ENCODE measurements around the gene KIAA0753.
A peak's percentile ranks its signal among the peaks of the same experiment; 100 is the strongest.

KIAA0753 gene

GRCh38 chr17:6569370-6570285 lies 70.9 kb downstream of the KIAA0753 start:
- DNase-seq (ENCODE audit: low read depth) = no peak

- no peak for DNase-seq (ENCODE audit: low read depth)
Measured at GRCh38 chr17:6568184-6568758, 72.2 kb downstream of the KIAA0753 start.

- no peak for DNase-seq (ENCODE audit: low read depth)
Measured at GRCh38 chr17:6567528-6568183, 72.9 kb downstream of the KIAA0753 start.

- no peak for DNase-seq (ENCODE audit: low read depth)
Measured at GRCh38 chr17:6561446-6561845, 79.1 kb downstream of the KIAA0753 start.

- no peak for DNase-seq (ENCODE audit: low read depth)
Measured at GRCh38 chr17:6560496-6560895, 80.0 kb downstream of the KIAA0753 start.

- DNase-seq (ENCODE audit: low read depth) = no peak
Measured at GRCh38 chr17:6559753-6560215, 80.7 kb downstream of the KIAA0753 start.

GRCh38 chr17:6558932-6559752 lies 81.4 kb downstream of the KIAA0753 start:
- no peak for DNase-seq (ENCODE audit: low read depth)

- DNase-seq (ENCODE audit: low read depth) = no peak
Measured at GRCh38 chr17:6558276-6558675, 82.2 kb downstream of the KIAA0753 start.

GRCh38 chr17:6557040-6557438 lies 83.5 kb downstream of the KIAA0753 start:
- DNase-seq (ENCODE audit: low read depth) = no peak

GRCh38 chr17:6556121-6557039 lies 84.1 kb downstream of the KIAA0753 start, which contains the start of gene PITPNM3:
TSS of gene PITPNM3 (minus strand) at chr17:6556555. CDS start at chr17:6556406, 149 bp downstream.
- DNase-seq (ENCODE audit: low read depth) = no peak

- DNase-seq (ENCODE audit: low read depth) = peak; percentile 5
Measured at GRCh38 chr17:6555331-6556120, 85.0 kb downstream of the KIAA0753 start.

GRCh38 chr17:6554871-6555330 lies 85.6 kb downstream of the KIAA0753 start:
- no peak for DNase-seq (ENCODE audit: low read depth)

GRCh38 chr17:6554342-6554741 lies 86.2 kb downstream of the KIAA0753 start:
- no peak for DNase-seq (ENCODE audit: low read depth)

- no peak for DNase-seq (ENCODE audit: low read depth)
Measured at GRCh38 chr17:6551869-6552531, 88.5 kb downstream of the KIAA0753 start.

GRCh38 chr17:6551356-6551755 lies 89.2 kb downstream of the KIAA0753 start:
- DNase-seq (ENCODE audit: low read depth) = no peak

GRCh38 chr17:6549384-6550036 lies 91.0 kb downstream of the KIAA0753 start:
- no peak for DNase-seq (ENCODE audit: low read depth)

GRCh38 chr17:6548578-6549330 lies 91.8 kb downstream of the KIAA0753 start:
- DNase-seq (ENCODE audit: low read depth) = no peak

- no peak for DNase-seq (ENCODE audit: low read depth)
Measured at GRCh38 chr17:6548034-6548433, 92.5 kb downstream of the KIAA0753 start.

Data from GM04504 (cell line).